ENCODE measurements around the gene MNT. TPM values are rescaled to one million over a fixed set of nuclear protein-coding genes. Genes with fewer than 3 reads are reported as not detected.
A peak's percentile ranks its signal among the peaks of the same experiment; 100 is the strongest.

MNT gene
- total RNA-seq, 1 donor from 2014 or later, result 29.4 TPM

GRCh38 chr17:2423271-2423670 is 22.4 kb upstream of the MNT start:
- Mint-ChIP-seq H3K9me3 (ENCODE audit: low read depth) (no peaks in the 10 kb centered on the region), H3K27me3 (ENCODE audit: low read depth) (no peaks in the 10 kb centered on the region), H3K4me3 (ENCODE audit: unreplicated experiment) (no peak overlapping the region), H3K27ac (ENCODE audit: unreplicated experiment) (no peak overlapping the region), H3K36me3 (ENCODE audit: low read depth) (peaks cover 7% of the 10 kb centered on the region), H3K4me1 (ENCODE audit: low read depth) (peaks cover 17% of the 10 kb centered on the region)
- DNase-seq (ENCODE audit: low spot score), result no peak
- TF ChIP-seq CTCF (IDR thresholded peaks at IDR 0.05), result no peak

- peak; percentile 63 for TF ChIP-seq CTCF (IDR thresholded peaks at IDR 0.05)
- Mint-ChIP-seq H3K27me3 (ENCODE audit: low read depth) (no peaks in the 10 kb centered on the region), H3K27ac (ENCODE audit: unreplicated experiment) (no peak overlapping the region), H3K4me3 (ENCODE audit: unreplicated experiment) (no peak overlapping the region), H3K4me1 (ENCODE audit: low read depth) (peaks cover 18% of the 10 kb centered on the region), H3K36me3 (ENCODE audit: low read depth) (peaks cover 7% of the 10 kb centered on the region), H3K9me3 (ENCODE audit: low read depth) (no peaks in the 10 kb centered on the region)
- DNase-seq (ENCODE audit: low spot score), result no peak
Observed at GRCh38 chr17:2421315-2422147, 20.7 kb upstream of the MNT start.

GRCh38 chr17:2420176-2420575 is 19.3 kb upstream of the MNT start:
- H3K9me3 Mint-ChIP-seq (ENCODE audit: low read depth), result no peaks in the 10 kb centered on the region
- TF ChIP-seq CTCF (IDR thresholded peaks at IDR 0.05), result no peak
- H3K27ac Mint-ChIP-seq (ENCODE audit: unreplicated experiment), result no peak overlapping the region
- no peak overlapping the region for H3K4me3 Mint-ChIP-seq (ENCODE audit: unreplicated experiment)
- no peaks in the 10 kb centered on the region for H3K27me3 Mint-ChIP-seq (ENCODE audit: low read depth)
- DNase-seq (ENCODE audit: low spot score), result no peak
- H3K4me1 Mint-ChIP-seq (ENCODE audit: low read depth), result peaks cover 28% of the 10 kb centered on the region
- H3K36me3 Mint-ChIP-seq (ENCODE audit: low read depth), result peaks cover 4% of the 10 kb centered on the region

GRCh38 chr17:2419486-2419885 is 18.6 kb upstream of the MNT start:
- peaks cover 28% of the 10 kb centered on the region for H3K4me1 Mint-ChIP-seq (ENCODE audit: low read depth)
- TF ChIP-seq CTCF (IDR thresholded peaks at IDR 0.05), result no peak

GRCh38 chr17:2418572-2418971 is 17.7 kb upstream of the MNT start:
- H3K4me3 Mint-ChIP-seq (ENCODE audit: unreplicated experiment), result no peak overlapping the region
- H3K4me1 Mint-ChIP-seq (ENCODE audit: low read depth), result peaks cover 30% of the 10 kb centered on the region
- TF ChIP-seq CTCF (IDR thresholded peaks at IDR 0.05), result no peak
- H3K27me3 Mint-ChIP-seq (ENCODE audit: low read depth), result no peaks in the 10 kb centered on the region
- peaks cover 7% of the 10 kb centered on the region for H3K36me3 Mint-ChIP-seq (ENCODE audit: low read depth)
- H3K9me3 Mint-ChIP-seq (ENCODE audit: low read depth), result no peaks in the 10 kb centered on the region
- DNase-seq (ENCODE audit: low spot score), result no peak
- peak overlapping the region; percentile 78 for H3K27ac Mint-ChIP-seq (ENCODE audit: unreplicated experiment)

More at GRCh38 chr17:2419486-2419885, 18.6 kb upstream of the MNT start:
- Mint-ChIP-seq H3K27ac (ENCODE audit: unreplicated experiment) (no peak overlapping the region), H3K36me3 (ENCODE audit: low read depth) (peaks cover 4% of the 10 kb centered on the region), H3K4me3 (ENCODE audit: unreplicated experiment) (no peak overlapping the region), H3K9me3 (ENCODE audit: low read depth) (no peaks in the 10 kb centered on the region), H3K27me3 (ENCODE audit: low read depth) (no peaks in the 10 kb centered on the region)
- no peak for DNase-seq (ENCODE audit: low spot score)

Measured in chondrocyte (in vitro differentiated cells).